NT2/D1 (cell line): Measurements from ENCODE around the gene ABI3BP.

Experiments
- DNase-seq: peaks from one replicate; pipeline ENCODE4 v3.0.0-alpha.2; 2011; ENCODE audit warnings: low read depth, low spot score
- H3K27me3 ChIP-seq: 2 replicates; pipeline ENCODE4 v1.6.0; 2011; ENCODE audit warnings: mild to moderate bottlenecking; ENCODE audit not compliant: insufficient read length, insufficient read depth
- H3K36me3 ChIP-seq: 2 replicates; pipeline ENCODE4 v1.6.1; 2011; ENCODE audit warnings: mild to moderate bottlenecking, low read length, mixed read lengths; ENCODE audit not compliant: insufficient read depth, insufficient read length
- H3K4me1 ChIP-seq: 2 replicates; pipeline ENCODE4 v1.5.1; 2011; ENCODE audit not compliant: insufficient read depth, insufficient read length
- H3K4me3 ChIP-seq: 2 replicates; pipeline ENCODE4 v1.5.1; 2011; ENCODE audit warnings: low read depth; ENCODE audit not compliant: insufficient read length
- H3K9ac ChIP-seq: 2 replicates; pipeline ENCODE4 v1.6.0; 2011; ENCODE audit warnings: low read depth; ENCODE audit not compliant: insufficient read length
- H3K9me3 ChIP-seq: 2 replicates; pipeline ENCODE4 v1.5.1; 2011; ENCODE audit warnings: mild to moderate bottlenecking, low read length; ENCODE audit not compliant: insufficient read depth
- SUZ12 ChIP-seq: IDR thresholded peaks from 2 replicates; pipeline ENCODE4 v1.6.1; 2011; ENCODE audit not compliant: insufficient read length, insufficient read depth; ENCODE audit errors: extremely low read depth
- YY1 ChIP-seq: IDR thresholded peaks from 2 replicates; pipeline ENCODE4 v1.6.1; 2011; ENCODE audit not compliant: insufficient read length, insufficient read depth
- ZNF274 ChIP-seq: IDR thresholded peaks from 2 replicates; pipeline ENCODE4 v1.6.1; 2011; ENCODE audit warnings: mild to moderate bottlenecking, low read depth, low read length

ABI3BP gene

DNA sequence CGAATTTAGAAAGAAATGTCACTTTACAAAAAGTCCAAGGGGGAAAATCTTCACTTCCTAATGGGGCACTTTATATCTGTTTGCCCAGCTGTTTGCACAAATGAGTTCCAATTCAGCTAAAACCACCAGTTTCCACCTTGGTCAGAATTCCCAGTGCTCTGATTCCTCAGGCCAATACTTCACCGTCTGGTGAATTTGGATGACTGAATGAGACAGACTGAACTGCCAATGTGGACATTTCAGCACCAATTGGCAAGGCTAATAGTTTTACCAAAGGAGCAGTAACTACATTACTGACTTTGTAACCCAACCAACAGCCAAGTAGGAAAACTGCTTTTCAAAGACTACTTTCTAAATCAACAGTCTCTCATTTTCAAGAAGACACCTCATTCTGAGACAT is 51.8 kb downstream of the ABI3BP start:
- no peaks in the 10 kb centered on the region for H3K9me3 ChIP-seq
- no peak overlapping the region for H3K9ac ChIP-seq
- H3K36me3 ChIP-seq: no peaks in the 10 kb centered on the region
- H3K4me1 ChIP-seq: no peaks in the 10 kb centered on the region
- no peak for DNase-seq
- no peak for TF ChIP-seq SUZ12
- no peak for TF ChIP-seq YY1
- no peak for TF ChIP-seq ZNF274
- no peaks in the 10 kb centered on the region for H3K27me3 ChIP-seq
- H3K4me3 ChIP-seq: no peak overlapping the region

DNA sequence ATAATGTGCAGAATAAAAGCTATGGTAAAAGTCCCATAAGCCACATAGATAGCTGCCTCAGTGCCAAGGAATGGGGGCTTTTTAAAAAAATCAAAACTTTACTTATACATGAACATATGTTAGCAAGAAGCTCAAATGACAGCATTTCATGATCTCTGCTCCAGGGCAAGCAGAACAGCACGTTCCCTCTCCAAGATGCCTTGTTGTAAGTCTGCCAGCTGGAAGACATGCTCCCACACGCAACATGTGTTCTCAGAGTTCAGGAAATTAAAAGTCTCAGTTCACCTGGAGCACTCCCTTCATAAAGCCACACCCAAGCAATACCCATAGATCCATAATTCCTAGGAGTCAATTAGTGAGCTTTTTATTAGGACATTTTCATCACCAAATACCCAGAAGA is 52.2 kb downstream of the ABI3BP start:
- no peaks in the 10 kb centered on the region for H3K27me3 ChIP-seq
- H3K4me3 ChIP-seq: no peak overlapping the region
- DNase-seq: no peak
- H3K9ac ChIP-seq: no peak overlapping the region
- no peaks in the 10 kb centered on the region for H3K4me1 ChIP-seq
- H3K9me3 ChIP-seq: no peaks in the 10 kb centered on the region
- TF ChIP-seq SUZ12: no peak
- TF ChIP-seq ZNF274: no peak
- no peak for TF ChIP-seq YY1
- no peaks in the 10 kb centered on the region for H3K36me3 ChIP-seq

DNA sequence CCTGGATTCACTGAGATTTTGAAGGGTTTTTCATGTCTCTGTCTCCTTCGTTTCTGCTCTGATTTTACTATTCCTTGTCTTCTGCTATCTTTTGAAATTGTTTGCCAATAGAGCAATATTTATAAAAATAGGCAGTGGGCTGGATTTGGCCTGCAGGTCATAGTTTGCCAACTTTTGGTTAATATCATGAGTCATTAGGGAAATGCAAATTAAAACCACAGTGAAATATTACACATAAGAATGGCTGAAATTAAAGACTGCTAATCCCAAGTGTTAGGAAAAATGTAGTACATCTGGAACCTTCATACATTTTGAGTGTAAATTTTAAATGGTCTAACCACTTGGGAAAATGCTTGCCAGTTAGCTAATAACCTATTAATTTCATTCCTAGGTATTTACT is 56.3 kb downstream of the ABI3BP start:
- no peaks in the 10 kb centered on the region for H3K4me1 ChIP-seq
- H3K36me3 ChIP-seq: no peaks in the 10 kb centered on the region
- no peak for TF ChIP-seq ZNF274
- no peak for TF ChIP-seq YY1
- TF ChIP-seq SUZ12: no peak
- H3K4me3 ChIP-seq: no peak overlapping the region
- H3K9me3 ChIP-seq: no peaks in the 10 kb centered on the region
- H3K27me3 ChIP-seq: no peaks in the 10 kb centered on the region
- DNase-seq: no peak
- H3K9ac ChIP-seq: no peak overlapping the region

DNA sequence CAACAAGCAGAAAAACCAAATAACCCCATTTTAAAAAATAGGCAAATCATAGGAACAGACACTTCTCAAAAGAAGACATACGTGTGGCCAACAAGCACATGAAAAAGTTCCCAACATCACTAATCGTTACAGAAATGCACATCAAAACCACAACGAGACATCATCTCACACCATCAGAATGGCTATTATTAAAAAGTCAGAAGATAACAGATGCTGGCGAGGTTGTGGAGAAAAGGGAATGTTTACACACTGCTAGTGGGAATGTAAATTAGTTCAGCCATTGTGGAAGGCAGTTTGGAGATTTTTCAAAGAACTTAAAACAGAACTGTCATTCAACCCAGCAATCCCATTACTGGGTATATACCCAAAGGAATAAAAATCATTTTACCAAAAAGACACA is 60.7 kb downstream of the ABI3BP start:
- Histone ChIP-seq H3K36me3 (no peaks in the 10 kb centered on the region), H3K4me3 (no peak overlapping the region), H3K4me1 (no peaks in the 10 kb centered on the region), H3K9me3 (no peaks in the 10 kb centered on the region), H3K27me3 (no peaks in the 10 kb centered on the region), H3K9ac (no peak overlapping the region)
- TF ChIP-seq SUZ12 (no peak), ZNF274 (no peak), YY1 (no peak)
- DNase-seq: no peak

DNA sequence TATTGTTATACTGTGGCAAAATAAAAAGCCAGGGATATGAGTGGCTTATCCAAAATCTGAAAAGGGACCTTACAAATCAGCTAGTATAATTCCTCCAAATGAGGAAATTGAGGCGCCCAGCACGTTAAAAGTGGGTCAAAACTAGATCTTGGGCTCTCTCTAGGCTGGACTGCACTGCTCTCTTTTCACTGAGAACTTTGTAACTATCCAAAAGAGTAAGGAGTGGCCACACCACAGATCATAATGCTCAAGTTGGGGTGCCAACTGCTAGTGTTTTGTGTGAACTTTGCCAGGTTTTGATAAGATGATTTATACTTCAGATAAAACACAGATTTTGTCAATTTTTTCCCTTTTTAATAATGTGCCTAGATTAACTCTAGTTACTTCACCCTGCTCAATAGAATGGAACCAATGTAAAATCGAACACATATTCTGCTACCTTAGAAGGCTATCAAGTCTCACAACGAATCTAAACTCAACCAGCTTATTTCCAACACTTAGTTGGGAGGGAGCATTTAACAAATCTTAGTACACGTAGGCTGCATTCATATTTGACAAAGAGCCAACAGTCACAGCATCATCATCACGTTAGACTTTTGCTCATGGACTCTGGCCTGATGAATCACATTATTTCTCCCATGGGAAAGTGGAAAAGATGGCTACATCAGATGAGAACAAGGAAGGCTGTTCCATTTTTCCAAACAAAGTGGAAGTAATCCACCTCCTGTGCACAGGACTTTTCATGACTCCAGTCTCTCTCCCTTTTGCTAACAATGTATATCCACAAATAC is 64.4 kb downstream of the ABI3BP start:
- DNase-seq: no peak
- H3K27me3 ChIP-seq: no peaks in the 10 kb centered on the region
- H3K4me3 ChIP-seq: no peak overlapping the region
- no peak overlapping the region for H3K9ac ChIP-seq
- H3K4me1 ChIP-seq: no peaks in the 10 kb centered on the region
- no peaks in the 10 kb centered on the region for H3K36me3 ChIP-seq
- no peak for TF ChIP-seq YY1
- no peak for TF ChIP-seq ZNF274
- TF ChIP-seq SUZ12: no peak
- no peaks in the 10 kb centered on the region for H3K9me3 ChIP-seq

DNA sequence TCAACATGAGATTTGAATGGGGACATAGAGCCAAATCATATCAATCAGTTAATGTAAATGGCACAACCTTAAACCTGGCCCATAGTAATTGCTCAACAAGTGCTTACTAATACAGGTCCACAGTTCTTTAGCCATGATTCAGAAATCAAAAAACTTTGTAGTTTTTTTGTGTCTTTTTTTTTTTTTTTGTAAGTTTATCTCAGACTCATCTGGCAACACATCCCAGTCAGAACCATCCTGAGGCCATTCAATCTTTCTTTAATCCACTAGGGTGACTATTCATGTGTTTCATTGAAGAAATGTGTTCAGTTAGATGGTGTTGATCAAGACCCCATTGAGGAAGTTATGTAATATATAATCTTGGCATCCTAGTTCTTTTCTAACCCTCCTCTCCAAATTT is 65.4 kb downstream of the ABI3BP start:
- Histone ChIP-seq H3K36me3 (no peaks in the 10 kb centered on the region), H3K4me3 (no peak overlapping the region), H3K27me3 (no peaks in the 10 kb centered on the region), H3K9me3 (no peaks in the 10 kb centered on the region), H3K4me1 (no peaks in the 10 kb centered on the region), H3K9ac (no peak overlapping the region)
- TF ChIP-seq SUZ12 (no peak), ZNF274 (no peak), YY1 (no peak)
- DNase-seq: no peak

DNA sequence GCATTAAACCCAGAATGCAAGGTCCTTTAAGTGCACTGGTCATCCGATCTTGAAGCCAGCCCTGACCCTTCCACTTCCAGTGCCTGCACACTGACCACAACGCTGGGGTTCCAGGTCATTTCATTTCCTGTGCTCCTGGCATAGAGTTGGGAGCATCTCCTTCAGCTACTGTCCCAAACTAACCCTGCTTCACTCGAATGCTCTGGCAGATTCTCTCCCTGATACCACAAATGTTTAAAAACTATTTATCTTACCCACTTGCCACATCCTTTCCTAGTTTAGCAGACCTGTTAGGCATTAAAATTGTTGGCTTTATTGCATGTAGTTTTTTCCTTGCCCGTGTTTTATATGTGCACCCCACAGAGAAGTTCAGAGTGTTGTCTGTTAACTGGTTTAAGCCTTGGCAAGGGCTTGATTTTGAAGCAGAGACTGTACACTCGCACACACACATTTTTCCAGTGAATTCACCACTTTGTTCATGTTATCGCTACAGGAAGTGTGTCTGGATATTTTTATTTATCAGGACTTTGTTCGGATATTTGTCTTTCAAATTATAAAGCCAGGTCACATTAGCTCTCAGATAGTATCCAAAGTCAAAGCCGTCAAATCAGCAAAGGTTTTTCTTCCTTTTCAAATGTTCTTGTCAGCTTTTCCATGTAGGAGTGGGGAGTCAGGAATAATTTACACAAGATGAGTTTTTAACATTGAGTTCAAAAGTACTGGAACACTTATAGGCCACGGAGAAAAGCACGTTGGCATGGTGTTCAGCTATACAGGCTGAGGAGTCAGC is 77.3 kb downstream of the ABI3BP start:
- TF ChIP-seq SUZ12 (no peak), ZNF274 (no peak), YY1 (no peak)
- no peak overlapping the region for H3K4me3 ChIP-seq
- H3K27me3 ChIP-seq: no peaks in the 10 kb centered on the region
- peaks cover 4% of the 10 kb centered on the region for H3K4me1 ChIP-seq
- no peaks in the 10 kb centered on the region for H3K36me3 ChIP-seq
- H3K9me3 ChIP-seq: no peaks in the 10 kb centered on the region
- no peak overlapping the region for H3K9ac ChIP-seq
- no peak for DNase-seq
